ENCODE data around the gene PACS2.

Gene PACS2

DNA sequence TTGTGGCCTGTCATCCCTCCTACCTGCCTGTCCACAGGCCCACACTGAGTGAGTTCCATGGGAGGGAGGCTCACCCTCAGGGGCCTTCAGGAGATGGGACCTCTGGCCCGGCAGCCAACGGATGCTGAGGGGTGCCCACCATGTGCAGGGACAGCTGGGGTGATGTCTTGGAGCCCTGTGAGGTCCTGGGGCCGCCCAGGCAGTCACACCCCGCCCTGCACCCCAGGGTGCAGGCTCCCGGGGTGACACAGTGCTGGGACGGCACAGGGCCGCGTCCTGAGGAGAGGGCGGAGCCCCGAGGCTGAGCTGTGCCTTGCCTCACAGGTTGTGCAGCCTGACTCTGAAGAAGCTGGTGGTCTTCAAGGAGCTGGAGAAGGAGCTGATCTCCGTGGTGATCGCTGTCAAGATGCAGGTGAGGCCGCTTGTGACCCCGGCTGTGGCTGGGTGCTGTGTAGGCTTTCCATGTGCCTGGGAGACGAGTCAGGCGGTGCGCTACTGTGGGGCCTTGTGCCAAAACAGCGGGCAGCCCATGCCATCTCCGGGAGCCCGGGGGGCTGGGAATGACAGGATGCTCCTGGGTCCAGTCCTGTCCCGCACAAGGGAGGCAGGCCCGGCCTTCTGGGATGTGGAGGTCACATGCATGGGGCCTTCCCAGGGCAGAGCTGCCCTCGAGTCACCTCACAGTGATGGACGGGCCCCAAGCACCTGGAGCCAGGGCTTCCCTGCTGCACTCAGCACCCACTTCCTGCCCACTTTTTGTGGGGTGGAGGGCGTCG is 33.8 kb downstream of the PACS2 start:
- no peak overlapping the region for H3K9ac ChIP-seq (ENCODE audit: low read depth, low read length, poor library complexity, severe bottlenecking)
- no peaks in the 10 kb centered on the region for H3K27me3 ChIP-seq (ENCODE audit: insufficient read depth, low read length, poor library complexity, severe bottlenecking)
- H3K9me2 ChIP-seq (replicated peaks; ENCODE audit: low read depth, low read length), result no peaks in the 10 kb centered on the region
- no peak for TF ChIP-seq EZH2phosphoT487 (IDR thresholded peaks at IDR 0.05; ENCODE audit: borderline replicate concordance)
- TF ChIP-seq, protein P1, sequence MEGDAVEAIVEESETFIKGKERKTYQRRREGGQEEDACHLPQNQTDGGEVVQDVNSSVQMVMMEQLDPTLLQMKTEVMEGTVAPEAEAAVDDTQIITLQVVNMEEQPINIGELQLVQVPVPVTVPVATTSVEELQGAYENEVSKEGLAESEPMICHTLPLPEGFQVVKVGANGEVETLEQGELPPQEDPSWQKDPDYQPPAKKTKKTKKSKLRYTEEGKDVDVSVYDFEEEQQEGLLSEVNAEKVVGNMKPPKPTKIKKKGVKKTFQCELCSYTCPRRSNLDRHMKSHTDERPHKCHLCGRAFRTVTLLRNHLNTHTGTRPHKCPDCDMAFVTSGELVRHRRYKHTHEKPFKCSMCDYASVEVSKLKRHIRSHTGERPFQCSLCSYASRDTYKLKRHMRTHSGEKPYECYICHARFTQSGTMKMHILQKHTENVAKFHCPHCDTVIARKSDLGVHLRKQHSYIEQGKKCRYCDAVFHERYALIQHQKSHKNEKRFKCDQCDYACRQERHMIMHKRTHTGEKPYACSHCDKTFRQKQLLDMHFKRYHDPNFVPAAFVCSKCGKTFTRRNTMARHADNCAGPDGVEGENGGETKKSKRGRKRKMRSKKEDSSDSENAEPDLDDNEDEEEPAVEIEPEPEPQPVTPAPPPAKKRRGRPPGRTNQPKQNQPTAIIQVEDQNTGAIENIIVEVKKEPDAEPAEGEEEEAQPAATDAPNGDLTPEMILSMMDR (conservative IDR thresholded peaks at IDR 0.05; ENCODE audit: low read length), result no peak
- no peak overlapping the region for H3K4me3 ChIP-seq (ENCODE audit: low read length, poor library complexity, severe bottlenecking)
- H3K4me1 ChIP-seq (ENCODE audit: insufficient read depth, low read length, poor library complexity, severe bottlenecking), result peaks cover 4% of the 10 kb centered on the region
- H3F3A ChIP-seq (ENCODE audit: low read depth), result no peaks in the 10 kb centered on the region
- H3K4me2 ChIP-seq (ENCODE audit: low read depth, low read length, poor library complexity, severe bottlenecking), result no peak overlapping the region
- peaks cover 4% of the 10 kb centered on the region for H4K20me1 ChIP-seq (ENCODE audit: insufficient read depth, low read length, poor library complexity, severe bottlenecking)
- H3K9me3 ChIP-seq (ENCODE audit: insufficient read depth, low read depth, low read length), result no peaks in the 10 kb centered on the region
- H3K79me2 ChIP-seq (ENCODE audit: insufficient read depth, low read length), result peaks cover 4% of the 10 kb centered on the region; the same call in 1 of the 2 replicates
- H2AFZ ChIP-seq (ENCODE audit: low read length), result no peak overlapping the region
- H3K36me3 ChIP-seq (ENCODE audit: insufficient read depth, low read length), result 0 out of 2 replicates have a peak, but pooled peaks cover 5% of the 10 kb centered on the region

DNA sequence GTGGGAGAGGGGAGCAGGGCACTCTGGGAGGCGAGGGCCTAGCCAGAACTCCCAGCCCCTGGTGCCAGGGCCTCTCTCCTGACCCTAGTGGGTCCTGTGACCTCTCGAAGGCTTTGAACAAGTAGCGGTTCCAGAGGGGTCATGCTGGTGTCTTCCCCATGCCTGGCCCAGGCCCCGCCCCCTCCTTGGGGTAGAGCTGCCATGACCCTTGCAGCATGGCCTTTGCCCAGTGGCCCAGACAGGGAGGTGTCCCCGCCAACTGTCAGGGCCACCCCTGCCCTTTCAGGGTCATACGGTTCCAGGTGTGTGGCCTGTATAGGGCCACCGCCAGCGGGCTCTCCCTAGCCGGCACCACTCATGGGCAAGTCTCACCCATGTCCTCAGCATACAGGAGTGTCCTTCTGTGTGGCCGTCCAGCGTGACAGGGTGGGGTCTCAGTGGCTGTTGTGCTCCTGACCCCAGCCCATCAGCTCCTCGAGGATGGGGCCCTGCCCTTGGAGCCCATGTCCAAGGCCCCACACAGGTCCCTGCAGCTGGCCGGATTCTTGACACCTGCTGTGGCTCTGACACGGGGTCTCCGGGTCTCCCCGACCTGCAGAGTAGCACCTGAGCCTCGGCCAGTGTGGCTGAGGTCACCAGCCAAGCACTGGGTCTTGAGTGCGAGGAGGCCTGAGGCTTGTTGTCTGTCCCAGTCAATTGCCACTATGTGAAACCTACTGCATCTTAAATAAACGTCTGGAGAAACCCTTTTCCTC is 34.6 kb downstream of the PACS2 start:
- Histone ChIP-seq H3K79me2 (ENCODE audit: insufficient read depth, low read length) (peaks cover 4% of the 10 kb centered on the region; the same call in 1 of the 2 replicates), H4K20me1 (ENCODE audit: insufficient read depth, low read length, poor library complexity, severe bottlenecking) (peaks cover 4% of the 10 kb centered on the region)

DNA sequence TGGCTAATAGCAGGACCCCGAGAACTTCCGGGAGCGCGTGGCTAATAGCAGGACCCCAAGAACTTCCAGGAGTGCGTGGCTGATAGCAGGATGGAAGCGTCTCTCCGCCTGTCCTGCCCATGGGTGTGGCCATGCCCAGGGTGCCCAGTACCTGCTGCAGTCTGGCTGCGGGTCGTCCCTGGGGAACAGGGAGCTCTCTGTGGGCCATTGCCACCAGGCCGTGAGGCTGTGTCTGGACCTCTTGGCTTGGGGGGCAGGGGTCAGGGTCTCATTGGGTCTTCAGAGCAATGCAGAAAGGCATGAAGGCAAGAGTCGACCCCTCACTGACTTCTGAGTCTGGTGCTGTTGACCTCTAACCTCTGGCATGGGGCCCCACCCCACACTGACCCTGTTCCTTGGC is 35.4 kb downstream of the PACS2 start:
- Histone ChIP-seq H3K36me3 (ENCODE audit: insufficient read depth, low read length) (peaks cover 7% of the 10 kb centered on the region; the same call in 1 of the 2 replicates), H2AFZ (ENCODE audit: low read length) (no peak overlapping the region), H3K27me3 (ENCODE audit: insufficient read depth, low read length, poor library complexity, severe bottlenecking) (no peaks in the 10 kb centered on the region), H3F3A (ENCODE audit: low read depth) (no peaks in the 10 kb centered on the region), H3K4me2 (ENCODE audit: low read depth, low read length, poor library complexity, severe bottlenecking) (no peak overlapping the region), H3K9me2 (replicated peaks; ENCODE audit: low read depth, low read length) (no peaks in the 10 kb centered on the region), H4K20me1 (ENCODE audit: insufficient read depth, low read length, poor library complexity, severe bottlenecking) (peaks cover 4% of the 10 kb centered on the region), H3K4me1 (ENCODE audit: insufficient read depth, low read length, poor library complexity, severe bottlenecking) (peaks cover 4% of the 10 kb centered on the region), H3K4me3 (ENCODE audit: low read length, poor library complexity, severe bottlenecking) (no peak overlapping the region), H3K9ac (ENCODE audit: low read depth, low read length, poor library complexity, severe bottlenecking) (no peak overlapping the region), H3K9me3 (ENCODE audit: insufficient read depth, low read depth, low read length) (no peaks in the 10 kb centered on the region), H3K79me2 (ENCODE audit: insufficient read depth, low read length) (peaks cover 4% of the 10 kb centered on the region; the same call in 1 of the 2 replicates)
- no peak for TF ChIP-seq EZH2phosphoT487 (IDR thresholded peaks at IDR 0.05; ENCODE audit: borderline replicate concordance)
- TF ChIP-seq, protein P1 (conservative IDR thresholded peaks at IDR 0.05; ENCODE audit: low read length), result no peak

More for the DNA sequence above, 34.6 kb downstream of the PACS2 start:
- Histone ChIP-seq H3K9me3 (ENCODE audit: insufficient read depth, low read depth, low read length) (no peaks in the 10 kb centered on the region), H3K4me3 (ENCODE audit: low read length, poor library complexity, severe bottlenecking) (no peak overlapping the region), H3K4me2 (ENCODE audit: low read depth, low read length, poor library complexity, severe bottlenecking) (no peak overlapping the region), H2AFZ (ENCODE audit: low read length) (no peak overlapping the region), H3K36me3 (ENCODE audit: insufficient read depth, low read length) (0 out of 2 replicates have a peak, but pooled peaks cover 5% of the 10 kb centered on the region), H3K9ac (ENCODE audit: low read depth, low read length, poor library complexity, severe bottlenecking) (no peak overlapping the region), H3K4me1 (ENCODE audit: insufficient read depth, low read length, poor library complexity, severe bottlenecking) (peaks cover 4% of the 10 kb centered on the region), H3F3A (ENCODE audit: low read depth) (no peaks in the 10 kb centered on the region), H3K9me2 (replicated peaks; ENCODE audit: low read depth, low read length) (no peaks in the 10 kb centered on the region), H3K27me3 (ENCODE audit: insufficient read depth, low read length, poor library complexity, severe bottlenecking) (no peaks in the 10 kb centered on the region)
- TF ChIP-seq EZH2phosphoT487 (IDR thresholded peaks at IDR 0.05; ENCODE audit: borderline replicate concordance), result no peak
- TF ChIP-seq, protein P1 (conservative IDR thresholded peaks at IDR 0.05; ENCODE audit: low read length), result no peak
